ACC112 (cell line): ENCODE data around the gene CCDC188.
"Not testable (repeated sequence)": the region's sequence is repeated elsewhere in the genome, so short reads cannot be mapped to it uniquely, and the experiment has no call there.

Source experiments
- H2AFZ ChIP-seq: fragments of 200-600 bp; sonication (generic); one replicate; pipeline ENCODE4 v1.6.0; 2017; ENCODE audit warnings: antibody characterized with exemption, low read length; ENCODE audit not compliant: unreplicated experiment
- H3K27ac ChIP-seq: fragments of 200-600 bp; sonication (generic); 2 replicates; pipeline ENCODE4 v1.5.1; 2014; ENCODE audit warnings: low read depth, mild to moderate bottlenecking, antibody characterized with exemption, low read length, moderate library complexity
- H3K27me3 ChIP-seq: fragments of 200-600 bp; sonication (generic); 2 replicates; pipeline ENCODE4 v1.6.1; 2014; ENCODE audit warnings: mild to moderate bottlenecking, antibody characterized with exemption, low read length, moderate library complexity, mixed read lengths; ENCODE audit not compliant: insufficient read depth
- H3K36me3 ChIP-seq: fragments of 200-600 bp; sonication (generic); 2 replicates; pipeline ENCODE4 v1.6.1; 2016; ENCODE audit warnings: mild to moderate bottlenecking, antibody characterized with exemption, low read length, moderate library complexity, mixed read lengths; ENCODE audit not compliant: insufficient read depth
- H3K4me1 ChIP-seq: fragments of 200-600 bp; sonication (generic); one replicate; pipeline ENCODE4 v1.6.1; 2016; ENCODE audit warnings: low read length, mixed read lengths; ENCODE audit not compliant: insufficient read depth, unreplicated experiment, control insufficient read depth
- H3K4me3 ChIP-seq: fragments of 200-600 bp; sonication (generic); 2 replicates; pipeline ENCODE4 v1.5.1; 2014; ENCODE audit warnings: mild to moderate bottlenecking, low read depth, low read length
- H3K79me2 ChIP-seq: fragments of 200-600 bp; sonication (generic); one replicate; pipeline ENCODE4 v1.6.0; 2016; ENCODE audit warnings: low read length; ENCODE audit not compliant: control insufficient read depth, unreplicated experiment, insufficient read depth

CCDC188 gene

DNA sequence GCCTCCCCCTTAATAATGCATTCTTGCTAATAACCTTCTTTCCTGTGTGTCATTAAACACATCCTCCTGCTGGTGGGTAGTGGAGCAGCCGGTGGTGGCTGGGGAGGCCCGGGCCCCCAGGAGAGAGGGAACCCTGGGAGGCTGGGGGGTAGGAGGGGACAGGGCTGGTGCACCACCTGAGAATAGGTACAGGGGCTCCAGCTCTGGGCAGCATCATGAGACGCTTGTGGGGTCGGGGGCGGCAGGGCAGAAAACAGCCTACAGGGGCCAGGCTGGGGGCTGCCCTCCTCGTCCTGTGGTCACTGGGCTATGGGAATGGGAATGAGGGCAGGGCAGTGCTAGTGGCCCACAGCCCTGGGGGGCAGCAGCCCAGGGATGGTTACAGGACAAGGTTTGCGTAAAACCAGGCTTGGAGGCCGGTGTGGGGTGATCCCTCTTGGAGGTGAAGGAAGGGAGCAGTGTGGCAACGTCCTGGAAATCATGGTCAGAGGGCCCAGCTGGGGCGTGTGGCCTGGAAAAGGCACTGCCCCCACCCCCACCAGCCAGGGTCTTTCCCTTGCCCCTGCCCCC lies 18.5 kb upstream of the CCDC188 start:
- H3K27me3 ChIP-seq = no peaks in the 10 kb centered on the region
- no peaks in the 10 kb centered on the region for H3K79me2 ChIP-seq
- no peak overlapping the region for H3K27ac ChIP-seq
- H3K36me3 ChIP-seq = no peaks in the 10 kb centered on the region
- no peak overlapping the region for H2AFZ ChIP-seq
- no peak overlapping the region for H3K4me3 ChIP-seq
- no peaks in the 10 kb centered on the region for H3K4me1 ChIP-seq

DNA sequence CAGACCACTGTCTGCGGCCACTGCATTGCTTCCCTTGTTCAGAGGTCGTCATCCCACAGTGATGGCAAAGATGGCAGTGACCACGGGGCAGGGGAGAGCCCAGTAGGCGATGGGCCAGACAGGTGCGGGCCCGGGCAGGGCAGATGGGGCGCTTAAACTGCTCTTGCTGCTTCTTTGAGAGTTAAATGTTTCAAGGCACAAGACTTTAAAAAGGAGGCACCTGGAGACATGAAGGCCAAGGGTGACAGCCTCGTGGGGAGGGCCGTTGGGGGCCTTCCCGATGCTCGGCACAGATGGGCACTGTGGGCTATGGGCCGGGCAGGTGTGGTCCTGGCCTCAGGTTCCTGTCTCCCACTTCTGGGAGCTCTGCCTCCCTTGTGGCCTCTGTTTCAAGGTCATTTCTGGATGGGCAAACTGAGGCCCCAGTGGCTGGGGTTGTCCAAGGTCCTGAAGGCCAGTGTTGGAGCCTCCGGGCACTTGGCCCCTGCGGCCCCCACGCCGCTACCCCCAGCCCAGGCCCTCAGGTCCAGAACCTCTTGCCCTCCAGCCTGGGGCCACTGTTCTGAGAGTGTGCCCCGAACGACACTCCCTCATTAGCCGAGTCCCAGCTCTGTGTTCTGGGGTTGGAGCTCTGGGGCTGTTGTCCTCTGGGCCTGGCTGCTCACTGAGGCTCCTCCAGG lies 16.9 kb upstream of the CCDC188 start:
- H3K79me2 ChIP-seq = no peaks in the 10 kb centered on the region
- H3K27ac ChIP-seq = no peak overlapping the region
- H3K4me3 ChIP-seq = no peak overlapping the region
- H3K36me3 ChIP-seq = no peaks in the 10 kb centered on the region
- no peaks in the 10 kb centered on the region for H3K27me3 ChIP-seq
- H3K4me1 ChIP-seq = no peaks in the 10 kb centered on the region
- H2AFZ ChIP-seq = no peak overlapping the region

DNA sequence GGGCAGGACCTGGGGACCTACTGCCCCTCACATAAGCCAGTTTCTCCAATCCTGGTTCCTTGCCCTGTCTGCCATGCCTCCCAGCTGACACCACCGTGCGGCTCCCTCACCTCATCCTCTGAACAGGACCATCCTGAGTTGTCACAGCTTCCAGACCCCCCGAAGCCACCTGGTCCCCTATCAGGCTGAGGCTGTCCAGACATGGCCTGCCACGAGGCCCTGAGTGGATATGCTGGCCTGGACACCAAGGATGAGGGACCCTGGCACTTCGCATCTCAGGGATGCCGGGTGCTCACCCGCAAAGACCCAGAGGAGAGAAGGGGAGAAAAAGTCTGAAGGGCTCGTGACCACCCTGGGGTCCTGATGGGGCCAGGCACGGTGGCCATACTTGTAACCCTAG lies 15.8 kb upstream of the CCDC188 start:
- H3K4me1 ChIP-seq = no peaks in the 10 kb centered on the region
- no peak overlapping the region for H3K4me3 ChIP-seq
- no peak overlapping the region for H2AFZ ChIP-seq
- H3K79me2 ChIP-seq = no peaks in the 10 kb centered on the region
- no peak overlapping the region for H3K27ac ChIP-seq
- no peaks in the 10 kb centered on the region for H3K36me3 ChIP-seq
- H3K27me3 ChIP-seq = no peaks in the 10 kb centered on the region

DNA sequence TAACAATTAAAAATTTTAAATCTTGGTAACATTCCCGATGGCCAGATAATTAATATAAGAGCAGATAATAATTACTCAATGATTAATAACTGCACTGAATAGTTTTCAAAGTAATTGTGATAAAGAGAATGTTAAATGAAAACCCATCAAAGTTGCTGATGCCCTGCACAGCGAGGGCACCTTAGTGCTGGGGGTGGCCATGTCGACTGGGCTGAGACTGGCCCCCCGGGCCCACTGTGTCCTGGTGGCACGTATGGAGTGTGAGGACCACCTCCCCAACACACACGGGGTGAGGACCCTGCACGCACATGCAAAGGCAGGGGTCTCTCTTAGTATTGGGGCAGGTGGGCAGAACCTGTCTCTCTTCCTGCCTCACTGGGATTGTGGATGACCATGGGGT lies 15.1 kb upstream of the CCDC188 start:
- Histone ChIP-seq H3K79me2 (no peaks in the 10 kb centered on the region), H3K4me1 (no peaks in the 10 kb centered on the region), H3K4me3 (no peak overlapping the region), H3K36me3 (no peaks in the 10 kb centered on the region), H3K27ac (no peak overlapping the region), H2AFZ (no peak overlapping the region), H3K27me3 (no peaks in the 10 kb centered on the region)

DNA sequence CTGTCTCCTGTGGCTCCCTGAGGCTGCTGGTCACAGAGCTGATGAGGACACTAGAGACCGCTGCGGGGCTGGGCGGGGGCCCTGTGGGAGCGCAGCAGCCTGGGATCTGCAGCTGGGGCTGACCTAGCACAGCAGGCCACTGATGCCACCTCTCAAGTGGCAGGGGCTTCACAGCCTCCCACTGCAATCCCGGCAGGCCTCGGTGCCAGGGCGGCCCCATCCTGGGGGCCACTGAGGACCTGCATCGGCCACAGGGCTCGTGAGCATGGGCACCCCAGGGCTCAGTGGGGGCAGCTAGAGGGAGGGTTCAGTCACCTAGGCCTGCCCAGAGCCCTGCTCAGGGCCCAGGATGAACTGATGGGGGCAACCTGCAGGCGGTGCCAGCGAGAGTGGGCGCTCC lies 14.6 kb upstream of the CCDC188 start:
- Histone ChIP-seq H3K79me2 (no peaks in the 10 kb centered on the region), H3K4me3 (no peak overlapping the region), H3K4me1 (no peaks in the 10 kb centered on the region), H3K27me3 (no peaks in the 10 kb centered on the region), H2AFZ (no peak overlapping the region), H3K27ac (no peak overlapping the region), H3K36me3 (no peaks in the 10 kb centered on the region)

DNA sequence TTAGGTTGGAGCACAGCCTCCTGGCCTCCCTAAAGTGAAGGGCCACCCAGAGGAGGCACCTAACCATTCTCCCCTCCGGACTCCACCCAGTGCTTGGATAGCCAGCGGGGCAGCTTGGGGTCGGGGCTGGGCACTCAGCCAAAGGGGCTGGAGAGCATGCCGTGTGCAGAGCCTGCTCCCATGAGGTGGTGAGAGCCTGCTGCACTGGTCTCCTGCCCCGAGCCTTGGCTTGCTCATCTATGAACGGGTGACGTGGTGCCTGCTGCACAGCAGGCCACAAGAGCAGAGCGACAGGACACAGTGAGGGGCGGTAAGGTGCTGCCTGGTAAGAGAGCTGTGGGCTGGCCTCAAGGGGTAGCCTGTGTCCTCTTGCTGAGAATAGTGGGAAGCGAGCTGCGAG lies 14.0 kb upstream of the CCDC188 start:
- Histone ChIP-seq H3K27me3 (no peaks in the 10 kb centered on the region), H3K4me3 (no peak overlapping the region), H3K79me2 (no peaks in the 10 kb centered on the region), H3K36me3 (no peaks in the 10 kb centered on the region), H2AFZ (no peak overlapping the region), H3K4me1 (no peaks in the 10 kb centered on the region), H3K27ac (no peak overlapping the region)

DNA sequence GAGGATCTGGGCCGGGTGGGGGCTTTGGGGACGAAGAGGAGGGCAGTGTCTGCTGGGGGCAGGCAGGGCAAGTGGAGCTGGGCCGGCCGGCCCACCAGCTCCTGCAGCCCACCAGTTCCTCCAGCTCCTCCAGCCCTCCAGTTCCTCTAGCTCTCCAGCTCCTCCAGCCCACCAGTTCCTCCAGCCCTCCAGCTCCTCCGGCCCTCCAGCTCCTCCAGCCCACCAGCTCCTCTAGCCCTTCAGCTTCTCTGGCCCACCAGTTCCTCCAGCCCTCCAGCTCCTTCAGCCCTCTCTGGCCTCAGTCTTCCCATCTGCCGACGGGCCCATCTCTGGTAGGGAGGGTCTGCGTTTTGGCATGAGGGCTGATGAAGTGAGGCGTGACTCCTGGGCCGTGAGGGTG lies 9.2 kb upstream of the CCDC188 start:
- H3K4me1 ChIP-seq = no peaks in the 10 kb centered on the region

DNA sequence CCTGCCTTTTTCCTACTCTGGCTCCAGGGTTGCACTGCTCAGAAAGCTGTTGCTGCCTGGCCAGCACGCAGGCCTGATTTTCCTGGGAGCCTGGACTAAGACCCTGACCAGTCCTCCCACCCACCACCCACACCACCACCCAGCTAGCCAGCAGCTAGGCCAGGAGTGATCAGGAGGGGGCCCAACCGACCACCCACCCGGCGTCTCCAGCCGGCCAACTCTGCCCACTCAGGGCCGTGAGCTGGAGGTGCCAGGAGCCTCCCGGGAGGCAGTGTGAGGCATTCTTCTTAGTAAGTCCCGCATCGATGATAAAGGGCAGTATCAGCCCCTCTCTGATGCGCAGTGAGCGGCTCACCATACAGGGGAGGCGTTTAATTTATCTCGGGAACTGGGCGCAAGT lies 8.7 kb upstream of the CCDC188 start:
- not testable (repeated sequence) for H3K4me1 ChIP-seq, H3K36me3 ChIP-seq, H3K79me2 ChIP-seq, H3K27me3 ChIP-seq, H2AFZ ChIP-seq, H3K27ac ChIP-seq, H3K4me3 ChIP-seq

More for the DNA sequence above, 9.2 kb upstream of the CCDC188 start:
- Histone ChIP-seq H3K79me2 (no peaks in the 10 kb centered on the region), H3K27ac (no peak overlapping the region), H3K27me3 (no peaks in the 10 kb centered on the region), H2AFZ (no peak overlapping the region), H3K36me3 (no peaks in the 10 kb centered on the region), H3K4me3 (no peak overlapping the region)

DNA sequence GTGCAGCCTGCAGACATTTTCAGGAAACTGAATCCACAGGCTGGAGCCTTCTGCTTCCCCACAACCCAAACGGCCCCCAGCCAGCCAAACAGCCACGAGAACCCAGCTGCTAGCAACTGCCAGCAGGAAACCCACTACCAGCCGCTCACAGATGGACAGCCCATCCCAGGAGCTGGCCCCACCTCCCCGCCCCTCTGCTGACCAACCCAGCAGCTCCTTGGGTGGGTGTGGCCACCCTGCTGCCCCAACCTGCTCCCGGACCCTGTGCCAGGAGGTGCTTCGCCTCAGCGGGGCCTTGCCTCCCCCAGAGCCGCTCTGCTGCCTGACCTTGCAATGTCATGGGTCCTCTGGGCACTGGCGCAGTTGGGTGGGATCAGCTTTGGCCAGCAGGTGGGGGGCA lies 8.2 kb upstream of the CCDC188 start:
- Histone ChIP-seq H3K36me3 (no peaks in the 10 kb centered on the region), H3K4me3 (no peak overlapping the region), H3K79me2 (no peaks in the 10 kb centered on the region), H2AFZ (no peak overlapping the region), H3K27ac (no peak overlapping the region), H3K27me3 (no peaks in the 10 kb centered on the region), H3K4me1 (no peaks in the 10 kb centered on the region)

DNA sequence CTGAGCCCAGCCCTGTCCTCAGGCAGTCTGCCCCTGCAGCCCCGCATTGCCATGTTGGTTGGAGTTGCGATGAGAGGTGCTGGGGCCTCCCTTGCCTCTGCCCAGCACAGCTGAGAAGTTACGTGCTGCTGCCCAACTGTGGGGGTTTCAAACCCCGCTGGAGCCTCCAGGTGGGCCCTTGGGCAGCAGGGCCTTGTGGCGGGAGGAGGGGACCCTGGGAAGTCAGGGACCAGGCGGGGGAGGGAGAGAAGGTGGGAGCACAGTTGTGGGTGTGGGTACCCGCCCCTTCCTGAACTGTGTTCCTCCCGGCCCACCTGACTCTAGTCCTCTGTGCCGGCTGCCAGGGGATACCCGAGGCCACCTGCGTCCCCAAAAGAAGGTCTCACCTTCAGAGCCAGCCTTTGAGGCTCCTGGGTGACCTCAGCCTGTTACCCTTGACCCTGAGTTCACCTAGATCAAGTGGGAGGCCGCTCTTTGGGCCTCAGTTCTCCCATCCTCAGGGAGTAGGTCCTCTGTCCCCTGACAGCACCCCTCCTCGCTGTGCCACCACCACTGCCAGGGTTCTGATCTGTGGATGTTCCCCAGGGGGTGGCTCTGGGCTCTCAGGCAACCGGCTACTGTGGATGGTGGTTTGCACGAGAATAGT lies 7.7 kb upstream of the CCDC188 start:
- no peak overlapping the region for H3K27ac ChIP-seq
- H3K36me3 ChIP-seq = no peaks in the 10 kb centered on the region
- no peak overlapping the region for H3K4me3 ChIP-seq
- no peak overlapping the region for H2AFZ ChIP-seq
- H3K79me2 ChIP-seq = no peaks in the 10 kb centered on the region
- H3K4me1 ChIP-seq = no peaks in the 10 kb centered on the region
- H3K27me3 ChIP-seq = no peaks in the 10 kb centered on the region
